ENCODE results near the gene UNC93B1. TPM values are rescaled to one million over a fixed set of nuclear protein-coding genes. Genes with fewer than 3 reads are reported as not detected.
A peak's percentile ranks its signal among the peaks of the same experiment; 100 is the strongest.

Gene UNC93B1
- total and polyA plus RNA-seq, 2 of the 13 experiments (the other 11 are each of a cell fraction or from before 2014, with no cell fraction given) = 8.8 to 18.9 TPM

DNA sequence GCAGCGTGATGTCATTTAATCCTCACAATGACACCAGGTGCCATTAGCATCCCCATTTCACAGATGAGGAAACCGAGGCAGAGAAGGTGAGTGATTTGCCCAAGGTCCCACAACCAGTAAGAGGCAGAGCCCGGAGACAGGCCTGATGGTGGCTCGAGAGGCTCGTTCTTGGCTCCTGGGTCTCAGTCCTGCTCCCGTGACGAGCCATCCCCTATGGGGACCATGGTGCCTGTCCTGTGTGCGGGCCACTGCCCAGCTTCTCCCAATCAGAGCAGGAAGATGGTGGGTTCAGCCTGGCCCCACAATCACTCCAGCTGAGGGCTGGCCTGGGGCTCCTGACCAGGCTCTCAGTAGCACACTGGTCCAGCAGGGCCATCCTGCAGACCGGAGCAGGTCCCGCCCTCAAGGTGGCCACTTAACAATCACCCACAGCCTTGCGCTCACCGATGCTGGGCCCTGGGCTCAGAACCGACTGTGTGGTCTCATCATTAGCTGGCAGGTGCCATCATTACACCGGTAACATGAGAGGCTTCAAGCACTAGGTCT is 9.8 kb upstream of the UNC93B1 start (continued):
- TF ChIP-seq, protein P1, sequence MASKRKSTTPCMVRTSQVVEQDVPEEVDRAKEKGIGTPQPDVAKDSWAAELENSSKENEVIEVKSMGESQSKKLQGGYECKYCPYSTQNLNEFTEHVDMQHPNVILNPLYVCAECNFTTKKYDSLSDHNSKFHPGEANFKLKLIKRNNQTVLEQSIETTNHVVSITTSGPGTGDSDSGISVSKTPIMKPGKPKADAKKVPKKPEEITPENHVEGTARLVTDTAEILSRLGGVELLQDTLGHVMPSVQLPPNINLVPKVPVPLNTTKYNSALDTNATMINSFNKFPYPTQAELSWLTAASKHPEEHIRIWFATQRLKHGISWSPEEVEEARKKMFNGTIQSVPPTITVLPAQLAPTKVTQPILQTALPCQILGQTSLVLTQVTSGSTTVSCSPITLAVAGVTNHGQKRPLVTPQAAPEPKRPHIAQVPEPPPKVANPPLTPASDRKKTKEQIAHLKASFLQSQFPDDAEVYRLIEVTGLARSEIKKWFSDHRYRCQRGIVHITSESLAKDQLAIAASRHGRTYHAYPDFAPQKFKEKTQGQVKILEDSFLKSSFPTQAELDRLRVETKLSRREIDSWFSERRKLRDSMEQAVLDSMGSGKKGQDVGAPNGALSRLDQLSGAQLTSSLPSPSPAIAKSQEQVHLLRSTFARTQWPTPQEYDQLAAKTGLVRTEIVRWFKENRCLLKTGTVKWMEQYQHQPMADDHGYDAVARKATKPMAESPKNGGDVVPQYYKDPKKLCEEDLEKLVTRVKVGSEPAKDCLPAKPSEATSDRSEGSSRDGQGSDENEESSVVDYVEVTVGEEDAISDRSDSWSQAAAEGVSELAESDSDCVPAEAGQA (IDR thresholded peaks at IDR 0.05; ENCODE audit: low read depth) = no peak
- TF ChIP-seq, protein P1 (CRISPR knock-in tag; IDR thresholded peaks at IDR 0.05; ENCODE audit: borderline replicate concordance) = no peak
- TF ChIP-seq LCORL (IDR thresholded peaks at IDR 0.05) = no peak
- no peak for TF ChIP-seq LCORL (CRISPR knock-in tag; IDR thresholded peaks at IDR 0.05)
- TF ChIP-seq ZNF629 (CRISPR knock-in tag; conservative IDR thresholded peaks at IDR 0.05) = peak; percentile 99
- 0 out of 2 replicates have a peak, but pooled peaks have one; percentile 0 for TF ChIP-seq CREM (IDR thresholded peaks at IDR 0.05)
- TF ChIP-seq CREM (CRISPR knock-in tag; IDR thresholded peaks at IDR 0.05) = no peak
- TF ChIP-seq ZNF761 (CRISPR knock-in tag; conservative IDR thresholded peaks at IDR 0.05) = no peak
- no peak for TF ChIP-seq EZH2 (conservative IDR thresholded peaks at IDR 0.05; ENCODE audit: low read depth, low read length)
- no peak for TF ChIP-seq ESRRA (CRISPR knock-in tag; IDR thresholded peaks at IDR 0.05; ENCODE audit: low read depth)
- TF ChIP-seq NR2F2 (IDR thresholded peaks at IDR 0.05; ENCODE audit: borderline replicate concordance, low read depth) = 0 out of 2 replicates have a peak, but pooled peaks have one; percentile 6
- TF ChIP-seq ZNF337 (CRISPR knock-in tag; IDR thresholded peaks at IDR 0.05; ENCODE audit: borderline replicate concordance, low read depth) = 0 out of 2 replicates have a peak, but pooled peaks have one; percentile 25
- TF ChIP-seq, protein P2, sequence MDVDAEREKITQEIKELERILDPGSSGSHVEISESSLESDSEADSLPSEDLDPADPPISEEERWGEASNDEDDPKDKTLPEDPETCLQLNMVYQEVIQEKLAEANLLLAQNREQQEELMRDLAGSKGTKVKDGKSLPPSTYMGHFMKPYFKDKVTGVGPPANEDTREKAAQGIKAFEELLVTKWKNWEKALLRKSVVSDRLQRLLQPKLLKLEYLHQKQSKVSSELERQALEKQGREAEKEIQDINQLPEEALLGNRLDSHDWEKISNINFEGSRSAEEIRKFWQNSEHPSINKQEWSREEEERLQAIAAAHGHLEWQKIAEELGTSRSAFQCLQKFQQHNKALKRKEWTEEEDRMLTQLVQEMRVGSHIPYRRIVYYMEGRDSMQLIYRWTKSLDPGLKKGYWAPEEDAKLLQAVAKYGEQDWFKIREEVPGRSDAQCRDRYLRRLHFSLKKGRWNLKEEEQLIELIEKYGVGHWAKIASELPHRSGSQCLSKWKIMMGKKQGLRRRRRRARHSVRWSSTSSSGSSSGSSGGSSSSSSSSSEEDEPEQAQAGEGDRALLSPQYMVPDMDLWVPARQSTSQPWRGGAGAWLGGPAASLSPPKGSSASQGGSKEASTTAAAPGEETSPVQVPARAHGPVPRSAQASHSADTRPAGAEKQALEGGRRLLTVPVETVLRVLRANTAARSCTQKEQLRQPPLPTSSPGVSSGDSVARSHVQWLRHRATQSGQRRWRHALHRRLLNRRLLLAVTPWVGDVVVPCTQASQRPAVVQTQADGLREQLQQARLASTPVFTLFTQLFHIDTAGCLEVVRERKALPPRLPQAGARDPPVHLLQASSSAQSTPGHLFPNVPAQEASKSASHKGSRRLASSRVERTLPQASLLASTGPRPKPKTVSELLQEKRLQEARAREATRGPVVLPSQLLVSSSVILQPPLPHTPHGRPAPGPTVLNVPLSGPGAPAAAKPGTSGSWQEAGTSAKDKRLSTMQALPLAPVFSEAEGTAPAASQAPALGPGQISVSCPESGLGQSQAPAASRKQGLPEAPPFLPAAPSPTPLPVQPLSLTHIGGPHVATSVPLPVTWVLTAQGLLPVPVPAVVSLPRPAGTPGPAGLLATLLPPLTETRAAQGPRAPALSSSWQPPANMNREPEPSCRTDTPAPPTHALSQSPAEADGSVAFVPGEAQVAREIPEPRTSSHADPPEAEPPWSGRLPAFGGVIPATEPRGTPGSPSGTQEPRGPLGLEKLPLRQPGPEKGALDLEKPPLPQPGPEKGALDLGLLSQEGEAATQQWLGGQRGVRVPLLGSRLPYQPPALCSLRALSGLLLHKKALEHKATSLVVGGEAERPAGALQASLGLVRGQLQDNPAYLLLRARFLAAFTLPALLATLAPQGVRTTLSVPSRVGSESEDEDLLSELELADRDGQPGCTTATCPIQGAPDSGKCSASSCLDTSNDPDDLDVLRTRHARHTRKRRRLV (CRISPR knock-in tag; IDR thresholded peaks at IDR 0.05) = no peak
- TF ChIP-seq HOXA3 (CRISPR knock-in tag; IDR thresholded peaks at IDR 0.05) = no peak
- TF ChIP-seq ZNF543 (CRISPR knock-in tag; IDR thresholded peaks at IDR 0.05) = no peak
- no peak for TF ChIP-seq AGO2 (optimal IDR thresholded peaks at IDR 0.05; ENCODE audit: low read depth, low read length)
- TF ChIP-seq MAFG (CRISPR knock-in tag; IDR thresholded peaks at IDR 0.05) = no peak
- TF ChIP-seq KDM3A (CRISPR knock-in tag; IDR thresholded peaks at IDR 0.05; ENCODE audit: low read depth) = no peak
- TF ChIP-seq CHD4 (IDR thresholded peaks at IDR 0.05; ENCODE audit: borderline replicate concordance, low read length) = peak; percentile 98
- TF ChIP-seq, protein P3, sequence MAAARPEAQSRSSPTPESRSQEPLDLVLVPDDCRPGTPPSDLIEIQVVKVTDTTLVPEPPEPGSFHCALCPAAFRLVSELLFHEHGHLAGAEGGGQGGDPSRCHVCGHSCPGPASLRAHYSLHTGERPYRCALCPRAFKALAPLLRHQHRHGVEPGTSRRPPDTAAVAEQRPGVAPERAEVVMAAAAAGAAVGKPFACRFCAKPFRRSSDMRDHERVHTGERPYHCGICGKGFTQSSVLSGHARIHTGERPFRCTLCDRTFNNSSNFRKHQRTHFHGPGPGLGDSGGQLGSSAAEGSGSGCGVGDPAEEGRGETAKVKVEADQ (CRISPR knock-in tag; IDR thresholded peaks at IDR 0.05; ENCODE audit: borderline replicate concordance) = no peak
